Head of caudate nucleus (tissue), 42 donors: ENCODE data around the gene MRTFB.

Experiments used
- DNase-seq, 42 donors: peaks; one replicate each; pipeline versions ENCODE4 v3.0.0 to v3.0.0-alpha.2; 2020 to 2021; ENCODE audit warnings: mixed read lengths in 7 of 42
- intact Hi-C: fragments of 100-400 bp; cut with DNase I; formaldehyde crosslinking; loops from one replicate; pipeline ENCODE4 v1.15.0; 2022

The MRTFB gene

GRCh38 chr16:14244196-14245010, 173.3 kb downstream of the MRTFB start:
- intact Hi-C loops, result no loop called here
- DNase-seq, result no peak

GRCh38 chr16:14248791-14249190, 177.7 kb downstream of the MRTFB start:
- intact Hi-C loops, result loop anchor here (2.0 kb wide), 1 partner anchor 282 kb away; no protein-coding TSS in a partner anchor
- no peak for DNase-seq

GRCh38 chr16:14249291-14250032, 178.3 kb downstream of the MRTFB start:
- DNase-seq, result peak in 35 of 42 donors; percentile 25 to 83 (median 56)
- intact Hi-C loops, result loop anchor here (2.0 to 10.0 kb wide), 2 partner anchors 281 to 325 kb away; partner anchors contain the start of gene ERCC4

GRCh38 chr16:14251419-14251818, 180.3 kb downstream of the MRTFB start:
- intact Hi-C loops, result loop anchor here (10.0 kb wide), 1 partner anchor 327 kb away; the partner anchor contains the start of gene ERCC4

GRCh38 chr16:14252860-14253259, 181.7 kb downstream of the MRTFB start:
- DNase-seq, result no peak
- intact Hi-C loops, result loop anchor here (10.0 kb wide), 1 partner anchor 328 kb away; the partner anchor contains the start of gene ERCC4

More at GRCh38 chr16:14251419-14251818, 180.3 kb downstream of the MRTFB start:
- no peak for DNase-seq

GRCh38 chr16:14263011-14263410, 191.9 kb downstream of the MRTFB start:
- peak in 16 of 42 donors; percentile 22 to 68 (median 50) for DNase-seq
- intact Hi-C loops, result no loop called here

GRCh38 chr16:14263769-14264168, 192.7 kb downstream of the MRTFB start:
- no peak for DNase-seq

GRCh38 chr16:14264327-14264943, 193.3 kb downstream of the MRTFB start:
- DNase-seq, result no peak
- intact Hi-C loops, result no loop called here

More at GRCh38 chr16:14263769-14264168, 192.7 kb downstream of the MRTFB start:
- intact Hi-C loops, result no loop called here

GRCh38 chr16:14268073-14268472, 197.0 kb downstream of the MRTFB start:
- DNase-seq, result peak in 1 of 42 donors; percentile 25
- intact Hi-C loops, result no loop called here

GRCh38 chr16:14275934-14276333, 204.8 kb downstream of the MRTFB start:
- peak in 1 of 42 donors; percentile 20 for DNase-seq
- intact Hi-C loops, result no loop called here

GRCh38 chr16:14278749-14279148, 207.6 kb downstream of the MRTFB start:
- DNase-seq, result peak in 1 of 42 donors; percentile 8
- intact Hi-C loops, result no loop called here

- intact Hi-C loops, result loop anchor here (10.0 kb wide), 1 partner anchor 356 kb away; the partner anchor contains the start of gene ERCC4
Observed at GRCh38 chr16:14280541-14280940, 209.4 kb downstream of the MRTFB start.

GRCh38 chr16:14283786-14284185, 212.7 kb downstream of the MRTFB start:
- DNase-seq, result peak in 6 of 42 donors; percentile 1 to 40 (median 28)
- intact Hi-C loops, result loop anchor here (10.0 kb wide), 1 partner anchor 359 kb away; the partner anchor contains the start of gene ERCC4

More at GRCh38 chr16:14280541-14280940, 209.4 kb downstream of the MRTFB start:
- DNase-seq, result peak in 4 of 42 donors; percentile 13 to 31 (median 25)

GRCh38 chr16:14284371-14284770, 213.3 kb downstream of the MRTFB start:
- DNase-seq, result peak in 5 of 42 donors; percentile 6 to 39 (median 25)
- intact Hi-C loops, result loop anchor here (10.0 kb wide), 1 partner anchor 360 kb away; the partner anchor contains the start of gene ERCC4

GRCh38 chr16:14284930-14285512, 213.9 kb downstream of the MRTFB start:
- intact Hi-C loops, result loop anchor here (10.0 kb wide), 1 partner anchor 360 kb away; the partner anchor contains the start of gene ERCC4
- peak in 10 of 42 donors; percentile 45 to 74 (median 60) for DNase-seq

GRCh38 chr16:14285513-14286367, 214.6 kb downstream of the MRTFB start:
- intact Hi-C loops, result loop anchor here (10.0 kb wide), 1 partner anchor 361 kb away; the partner anchor contains the start of gene ERCC4
- DNase-seq, result peak; percentile 83 to 97 (median 93)
